T-helper 2 cell treated with Interferon-gamma antibody and Interleukin-4, amounts not matched to agents 100 ng/mL and 5 ng/mL, for 36 hours (primary cell): ENCODE results near the gene ARIH1. TPM values are rescaled to one million over a fixed set of nuclear protein-coding genes. Genes with fewer than 3 reads are reported as not detected.

Source experiments
- total RNA-seq: library from RNA; stranded (reverse); gene quantifications from 2 replicates; pipeline ENCODE4 v1.2.3, GENCODE V29; 2022

ARIH1 gene
- total RNA-seq, 1 donor from 2014 or later: 112 TPM

Other genes starting within 250 kb of the ARIH1 start
- gene PKM, start 243.1 kb upstream of the ARIH1 start, total RNA-seq: 1,255 and 1,264 TPM in 2 replicates
- gene PARP6, start 201.8 kb upstream of the ARIH1 start, total RNA-seq: 55.7 and 65.5 TPM in 2 replicates
- 0.68 and 0.91 TPM in 2 replicates for gene CELF6, start 154.2 kb upstream of the ARIH1 start, total RNA-seq
- gene HEXA, start 98.3 kb upstream of the ARIH1 start, total RNA-seq: 76.8 and 83.1 TPM in 2 replicates
- gene TMEM202, start 76.0 kb upstream of the ARIH1 start, total RNA-seq: not detected in 2 replicates
- gene GOLGA6B, start 180.4 kb downstream of the ARIH1 start, total RNA-seq: not detected in 2 replicates
- 0.16 TPM in 1 of 2 replicates, not detected in the other for gene HIGD2B, start 211.9 kb downstream of the ARIH1 start, total RNA-seq
- 9.9 and 11.4 TPM in 2 replicates for gene BBS4, start 211.9 kb downstream of the ARIH1 start, total RNA-seq